Activated CD8-positive, alpha-beta memory T cell treated with anti-CD3 and anti-CD28 coated beads, Interleukin-2, amount 50 U/mL, for 48 hours (primary cell): Measurements from ENCODE around the gene TMEM53.

Experiments
- DNase-seq: peaks from one replicate; pipeline ENCODE4 v3.0.0-alpha.2; 2020

Gene TMEM53

DNA sequence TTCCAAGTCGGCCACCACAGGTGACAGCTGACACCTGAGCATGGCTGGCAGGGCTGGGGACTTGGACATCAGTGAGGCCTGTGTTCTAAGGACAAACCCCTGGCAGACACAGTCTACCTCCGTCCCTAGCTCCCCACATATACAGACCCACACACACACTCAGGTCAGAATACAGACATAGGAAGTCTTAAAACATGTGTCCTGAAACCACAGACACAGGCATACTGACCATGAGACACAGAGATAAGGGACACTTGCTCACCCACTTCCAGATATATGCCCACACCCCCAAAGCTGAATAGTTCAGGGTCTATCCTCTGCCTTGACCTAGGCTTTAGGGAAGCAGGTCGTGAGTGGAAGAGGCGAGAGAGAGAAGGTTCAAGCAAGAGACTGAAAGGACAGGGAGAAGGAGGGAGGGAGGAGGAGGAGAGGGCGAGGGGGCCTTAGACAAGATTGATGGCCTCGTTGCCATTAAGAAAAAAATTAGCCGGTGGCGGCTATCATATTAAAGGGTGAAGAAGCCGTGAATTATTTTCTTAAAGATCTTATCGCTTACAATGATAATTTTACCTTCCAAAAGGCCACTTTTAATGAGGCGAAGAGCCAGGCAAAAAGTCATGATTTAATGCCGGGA lies 49.9 kb downstream of the TMEM53 start:
- DNase-seq = no peak

DNA sequence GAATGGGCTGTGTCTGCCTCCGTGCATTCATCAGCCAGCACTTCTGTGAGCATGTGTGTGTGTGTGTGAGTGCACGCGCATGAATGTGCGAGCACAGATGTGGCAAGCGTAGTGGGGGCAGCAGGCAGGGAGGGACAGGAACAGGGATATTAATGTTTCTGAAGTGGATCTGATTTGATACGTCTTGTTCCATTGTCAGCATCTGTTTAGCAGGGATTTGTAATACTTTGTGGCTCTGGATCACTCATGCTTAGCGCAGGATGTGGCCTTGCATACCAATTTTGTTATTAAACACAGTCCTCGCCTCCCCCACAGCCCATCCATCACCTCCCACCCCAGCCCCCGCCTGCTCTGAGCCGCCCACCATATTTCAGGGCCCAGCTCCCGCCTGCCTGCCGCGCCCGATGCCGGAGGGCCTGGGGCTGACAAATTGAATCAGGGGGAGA lies 52.4 kb downstream of the TMEM53 start:
- DNase-seq = no peak

DNA sequence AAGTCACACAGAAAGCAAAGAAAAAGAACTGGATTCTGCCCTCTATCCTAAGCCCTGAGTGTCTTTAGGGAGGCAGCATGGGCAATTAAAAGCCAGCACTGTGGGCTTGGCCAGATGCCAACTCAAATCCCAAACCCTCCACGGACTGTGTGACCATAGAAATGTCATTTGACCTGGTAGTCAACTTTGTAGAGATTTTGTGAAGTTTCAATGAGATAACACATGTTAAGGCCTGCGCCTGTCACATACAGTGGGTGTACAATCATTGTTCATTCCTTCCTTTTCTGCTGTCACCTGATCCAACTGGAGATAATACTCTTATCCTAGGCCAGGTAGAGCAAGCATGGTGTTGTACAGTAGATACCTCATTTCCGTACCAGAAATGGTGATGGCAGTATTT lies 54.2 kb downstream of the TMEM53 start:
- no peak for DNase-seq

DNA sequence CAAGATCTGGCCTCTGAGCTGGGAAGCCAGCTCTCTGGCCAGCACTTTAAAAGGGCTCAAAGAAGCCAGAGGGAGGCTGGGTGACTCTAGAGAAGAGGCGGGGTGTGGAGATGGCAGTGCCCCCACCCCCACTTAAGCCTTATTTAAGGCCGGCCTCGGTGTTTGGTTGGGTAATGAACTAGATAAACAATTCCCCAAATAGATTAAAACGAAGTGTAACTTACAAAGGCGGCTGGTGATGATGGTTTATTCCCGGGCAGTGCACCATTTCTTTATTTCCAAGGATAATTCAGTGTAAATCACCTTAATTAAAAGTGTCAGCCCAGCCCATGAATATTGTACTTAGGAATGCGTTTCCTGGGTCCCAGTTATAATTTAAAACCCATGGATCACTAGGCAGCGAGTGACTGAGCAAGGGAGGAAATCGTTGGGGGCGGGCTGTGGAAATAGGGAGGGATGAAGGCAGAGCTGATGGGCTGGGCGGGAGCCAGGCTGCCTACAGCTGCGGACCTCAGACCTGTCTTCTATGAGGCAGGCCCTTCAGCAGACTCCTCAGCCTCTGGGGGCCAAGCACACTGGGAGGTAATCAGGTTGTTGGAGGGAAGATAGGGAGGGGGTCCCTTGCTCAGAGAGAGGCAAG lies 54.9 kb downstream of the TMEM53 start:
- no peak for DNase-seq

DNA sequence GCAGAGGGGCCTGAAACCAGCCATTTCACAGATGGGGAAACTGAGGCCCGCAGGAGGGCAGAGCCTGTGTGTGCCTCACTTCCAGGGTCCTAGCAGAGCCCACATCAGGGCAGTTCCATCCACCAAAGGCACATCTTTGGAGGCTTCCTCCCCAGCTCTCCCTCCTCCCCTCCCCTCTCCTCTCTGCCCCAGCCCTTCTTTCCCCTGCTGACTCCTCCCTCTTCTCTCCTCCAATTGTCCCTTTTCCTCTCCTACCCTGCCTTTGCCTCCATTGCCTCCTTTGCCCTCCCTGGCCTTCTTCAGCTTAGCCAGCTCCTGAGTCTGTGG lies 56.6 kb downstream of the TMEM53 start:
- no peak for DNase-seq

DNA sequence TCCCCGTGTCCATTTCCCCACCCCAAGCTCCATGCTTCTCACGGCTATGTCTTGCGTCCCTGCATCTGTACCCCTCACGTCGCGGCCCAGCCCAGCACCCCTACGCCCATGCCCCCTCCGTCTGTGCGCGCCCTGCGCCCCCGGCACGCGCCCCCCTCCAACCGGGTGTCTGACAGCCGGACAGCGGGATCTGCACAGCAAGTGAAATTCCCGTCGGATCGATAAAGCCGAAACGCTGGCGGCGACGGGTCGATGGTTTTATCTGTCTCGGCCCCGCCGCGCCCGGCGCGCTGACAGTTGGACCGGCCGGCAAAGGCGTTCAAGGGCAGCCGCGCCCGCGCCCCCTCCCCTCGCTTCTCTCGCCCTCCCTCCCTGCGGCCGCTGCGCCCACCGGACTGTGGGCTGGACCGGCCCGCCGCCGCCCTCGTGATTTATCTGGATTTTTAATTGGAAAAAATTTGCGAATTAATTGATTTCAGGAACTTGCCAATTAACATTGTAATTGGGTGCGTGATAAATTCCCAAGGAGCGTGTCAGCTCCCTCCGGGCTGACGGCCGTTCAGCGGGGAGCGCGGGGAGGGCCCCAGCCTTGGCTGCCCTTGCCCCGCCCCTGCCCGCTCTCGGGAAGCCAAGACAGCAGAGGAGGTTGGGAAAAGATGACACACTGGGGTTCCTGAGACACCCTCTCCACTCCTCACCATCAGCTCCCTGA lies 57.1 kb downstream of the TMEM53 start:
- no peak for DNase-seq

DNA sequence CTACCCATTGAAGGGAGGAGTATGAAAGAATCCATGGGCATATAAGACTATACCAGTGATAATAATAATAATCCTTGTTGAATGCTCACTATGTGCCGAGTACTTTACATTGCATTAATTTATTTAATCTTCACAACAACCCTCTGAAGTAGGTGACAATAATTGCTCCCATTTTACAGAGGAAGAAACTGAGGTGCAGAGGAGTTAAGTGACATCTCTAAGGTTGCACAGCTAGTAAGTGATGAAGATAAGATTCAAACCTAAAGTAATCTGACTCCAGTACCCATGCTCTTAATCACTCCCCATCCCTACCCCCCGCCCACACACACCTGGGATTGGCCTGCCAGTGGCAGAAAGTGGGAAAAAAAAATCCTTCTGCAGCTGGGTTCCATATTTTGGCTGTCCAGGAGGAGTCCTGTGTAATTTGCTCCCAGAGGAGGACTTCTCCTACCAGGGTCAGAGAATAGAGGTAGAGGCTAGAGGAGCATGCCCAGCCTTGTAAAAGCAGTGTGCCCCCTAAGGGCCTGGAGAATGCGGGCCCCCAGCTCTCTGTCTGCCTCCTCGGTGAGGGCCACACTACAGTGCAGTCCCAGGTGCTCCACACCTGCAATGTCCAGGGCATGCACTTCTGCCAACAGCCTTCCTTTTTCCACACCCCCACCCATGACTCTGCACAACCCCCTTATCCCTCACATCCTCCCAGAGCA lies 57.8 kb downstream of the TMEM53 start:
- DNase-seq = no peak

DNA sequence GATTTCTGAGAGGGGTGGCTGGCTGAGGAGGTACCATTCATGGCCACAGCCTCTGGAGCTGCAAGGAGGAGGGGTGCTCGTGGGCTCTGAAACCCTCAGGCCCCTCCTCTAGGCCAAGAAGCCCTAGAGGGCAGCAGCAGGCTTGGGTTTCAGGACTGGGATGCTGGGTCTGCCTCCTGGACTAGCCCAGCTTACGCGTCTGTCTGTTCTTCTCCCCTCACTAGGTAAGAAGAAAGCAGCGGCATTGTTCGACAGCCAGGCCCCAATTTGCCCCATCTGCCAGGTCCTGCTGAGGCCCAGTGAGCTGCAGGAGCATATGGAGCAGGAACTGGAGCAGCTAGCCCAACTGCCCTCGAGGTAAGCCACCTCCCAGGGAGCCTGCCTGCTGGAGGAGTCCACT lies 60.3 kb downstream of the TMEM53 start:
- DNase-seq = no peak

DNA sequence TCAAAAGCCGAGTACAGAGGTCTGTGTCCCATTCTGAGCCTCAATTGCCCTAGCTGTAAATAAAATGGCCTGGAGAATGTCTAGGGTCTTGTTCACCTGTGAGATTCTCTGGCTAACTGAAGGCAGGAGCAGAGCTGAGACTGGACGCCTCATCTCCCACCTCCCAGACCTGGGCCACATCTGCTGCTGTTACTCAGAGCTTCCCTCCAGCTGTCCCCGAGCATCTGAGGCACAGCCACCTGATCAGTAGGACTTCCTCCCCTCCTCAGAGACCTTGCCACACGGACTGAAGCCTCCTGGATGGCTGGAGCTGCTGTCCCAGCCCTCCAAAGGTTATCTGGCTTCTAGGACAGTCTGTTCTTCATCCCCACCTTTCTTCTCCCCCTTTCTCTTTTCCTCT lies 62.4 kb downstream of the TMEM53 start:
- no peak for DNase-seq

DNA sequence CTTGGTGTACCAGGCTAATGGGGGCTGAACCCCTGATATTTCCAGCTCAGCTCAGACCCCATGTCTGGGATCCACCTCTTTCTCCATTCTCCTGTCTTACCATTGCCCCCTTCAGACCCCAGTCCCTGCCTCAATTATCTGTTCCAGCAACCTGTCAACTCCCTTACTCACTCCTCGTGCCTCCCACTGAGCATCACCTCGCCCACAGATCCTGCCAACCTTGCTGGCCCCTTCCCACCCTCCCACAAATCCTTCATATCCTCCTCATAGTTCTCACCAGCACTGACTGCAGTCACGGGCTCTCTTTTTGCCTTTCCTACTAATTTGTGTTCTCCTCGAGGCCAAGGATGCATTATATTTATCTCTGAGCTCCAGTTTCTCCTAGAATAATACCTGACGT lies 62.9 kb downstream of the TMEM53 start:
- no peak for DNase-seq

DNA sequence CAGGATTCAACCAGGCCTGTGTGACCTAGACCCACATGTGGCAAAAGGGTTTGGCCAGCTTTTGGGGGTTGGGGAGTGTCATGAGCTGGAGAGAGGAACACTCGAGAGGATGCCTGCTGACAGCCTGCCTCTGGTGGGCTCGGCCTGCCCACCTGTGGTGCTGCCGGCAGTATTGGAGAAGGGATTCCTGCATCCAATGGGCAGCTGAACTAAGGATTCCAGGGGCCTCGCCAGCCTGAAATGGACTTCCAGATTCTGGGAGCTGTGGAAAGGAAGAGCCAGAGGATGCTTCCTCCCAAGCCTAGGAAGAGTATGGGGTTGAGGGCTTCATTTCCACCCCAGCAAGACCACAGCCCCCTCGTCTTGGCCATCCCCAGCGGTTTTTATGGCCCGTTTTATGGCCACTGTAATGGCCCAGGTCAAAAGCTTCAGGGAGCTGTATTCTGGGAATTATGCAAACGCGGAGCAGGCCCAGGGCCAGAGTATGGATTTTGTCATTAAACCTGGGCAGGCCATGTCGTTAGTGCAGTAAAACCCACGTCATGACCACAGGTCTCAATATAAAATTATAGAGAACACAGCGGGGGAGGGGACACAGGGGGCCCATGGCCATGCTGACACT lies 63.6 kb downstream of the TMEM53 start:
- no peak for DNase-seq

DNA sequence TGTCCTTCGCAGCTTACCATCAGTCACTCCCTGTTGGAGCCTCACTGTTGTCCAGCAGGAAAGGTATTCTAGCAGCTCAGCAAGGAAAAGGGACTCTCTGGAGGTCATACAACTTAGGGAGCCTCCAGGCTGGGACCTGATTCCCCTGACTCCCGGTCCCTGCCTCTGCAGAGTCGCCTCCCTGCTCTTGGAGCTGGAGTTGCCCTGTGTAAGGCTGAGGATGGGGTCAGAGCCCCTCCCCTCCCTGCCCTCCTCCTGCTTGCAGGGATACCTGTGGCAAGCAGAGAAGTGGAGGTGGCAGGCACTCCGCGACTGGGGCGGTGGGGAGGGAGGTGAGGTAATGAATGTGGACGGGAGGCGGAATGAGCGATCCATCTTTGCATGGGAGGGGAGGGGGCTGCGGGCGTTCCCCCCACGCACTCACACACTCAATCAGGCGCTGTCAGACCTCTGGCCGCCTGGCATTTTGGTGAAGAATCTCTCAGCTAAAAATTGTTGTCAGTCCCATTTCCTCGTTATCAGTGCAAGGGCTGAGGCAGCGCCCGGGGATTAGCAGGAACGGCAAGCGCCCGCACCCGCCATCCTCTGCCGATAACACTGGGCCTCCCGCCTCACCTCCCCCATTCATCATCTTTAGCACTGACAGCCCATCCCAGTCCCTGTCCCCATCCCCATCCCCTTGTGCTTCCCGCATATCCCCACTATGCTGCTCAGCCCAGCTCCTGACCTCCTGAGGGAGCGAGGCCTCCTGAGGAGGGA lies 64.3 kb downstream of the TMEM53 start:
- no peak for DNase-seq

DNA sequence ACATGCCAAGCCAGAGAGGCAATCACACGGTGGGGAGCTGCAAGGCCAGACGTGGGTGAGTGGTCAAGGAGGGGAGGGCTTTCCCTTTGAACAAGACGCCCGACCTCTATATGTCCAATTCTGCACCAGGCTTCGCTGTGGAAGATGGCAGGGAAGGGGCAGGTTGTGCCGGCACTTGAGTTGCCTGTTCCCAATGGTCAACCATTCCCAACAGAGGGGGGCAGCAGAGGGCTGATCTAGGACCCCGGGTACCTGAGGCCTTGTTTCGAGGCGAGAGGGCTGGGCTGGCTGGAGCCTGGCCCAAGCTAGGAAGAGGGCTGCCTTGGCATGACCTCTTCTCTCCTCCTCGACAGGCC lies 64.9 kb downstream of the TMEM53 start:
- peak; percentile 62 for DNase-seq

DNA sequence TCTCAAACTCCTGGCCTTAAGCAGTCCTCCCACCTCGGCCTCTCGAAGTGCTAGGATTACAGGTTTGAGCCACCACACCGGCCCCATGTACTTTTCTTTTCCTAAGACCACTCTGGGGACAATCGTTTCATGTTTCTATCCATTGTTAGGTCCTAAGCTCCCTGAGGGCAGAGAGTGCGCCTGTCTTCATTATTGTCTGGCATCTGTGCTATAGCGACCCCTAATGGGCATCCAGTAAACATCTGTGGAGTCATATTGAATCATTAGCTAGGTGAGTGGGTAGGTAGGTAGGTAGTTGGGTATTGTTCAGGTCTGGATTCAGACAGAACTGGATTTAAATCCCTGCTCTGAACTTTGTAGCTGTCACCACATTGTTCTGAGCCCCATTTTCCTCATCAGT lies 66.1 kb downstream of the TMEM53 start:
- no peak for DNase-seq

DNA sequence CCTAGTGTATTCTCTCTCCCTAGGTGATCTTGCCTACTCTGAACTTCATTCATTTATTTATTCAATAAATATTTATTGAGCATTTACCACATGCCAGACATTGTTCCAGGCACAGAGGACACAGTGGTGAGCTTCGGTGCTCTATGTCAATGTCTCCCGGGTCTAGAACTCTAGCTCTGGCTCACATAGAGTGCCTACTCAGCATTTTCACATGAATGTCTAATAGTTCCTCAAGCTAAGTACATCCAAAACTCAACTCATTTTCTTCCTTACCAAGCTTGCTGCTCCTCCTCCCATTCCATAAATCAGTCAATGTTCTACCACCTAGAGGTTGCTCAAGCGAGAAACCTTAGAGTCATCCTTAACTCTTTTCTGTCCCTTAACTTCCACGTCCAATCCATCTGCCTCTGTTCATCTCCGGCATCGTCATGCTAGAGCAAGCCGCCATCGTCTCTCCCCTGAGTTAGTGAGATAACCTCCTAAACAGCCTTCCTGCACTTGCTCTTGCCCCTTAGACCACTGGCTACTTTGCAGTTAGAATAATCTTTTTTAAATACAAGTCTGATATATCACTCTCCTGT lies 67.5 kb downstream of the TMEM53 start:
- no peak for DNase-seq

DNA sequence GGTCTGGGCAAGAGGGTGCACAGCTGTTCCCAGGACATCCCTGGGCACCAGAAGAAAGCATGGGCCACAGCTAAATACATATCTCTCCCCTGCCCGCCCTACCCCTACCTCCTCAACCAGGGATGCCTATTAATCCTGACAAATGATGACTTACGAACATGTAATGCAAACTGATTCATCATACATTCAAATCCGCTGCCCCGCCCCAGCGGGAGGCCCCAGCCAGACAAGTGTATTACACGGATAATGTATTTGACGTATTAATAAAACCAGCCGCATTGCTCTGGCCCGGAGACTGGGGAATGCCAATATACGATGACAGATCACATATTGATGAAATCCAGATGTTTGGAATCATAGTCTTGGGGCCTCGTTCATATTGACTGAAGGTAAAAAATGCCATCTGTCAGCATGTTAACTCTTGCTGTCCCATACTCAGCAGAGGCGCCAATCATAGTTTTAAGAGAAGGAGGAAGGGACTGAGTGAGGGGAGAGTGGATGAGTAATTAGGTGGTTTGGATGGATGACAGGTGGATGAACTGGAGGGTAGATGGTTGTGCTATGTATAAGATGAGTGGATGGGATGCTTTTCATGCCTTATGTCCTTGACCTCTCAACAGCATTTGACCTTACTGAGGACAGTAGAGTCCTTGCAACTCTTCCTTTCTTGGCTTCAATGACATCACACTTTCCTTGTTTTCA lies 68.2 kb downstream of the TMEM53 start:
- no peak for DNase-seq

DNA sequence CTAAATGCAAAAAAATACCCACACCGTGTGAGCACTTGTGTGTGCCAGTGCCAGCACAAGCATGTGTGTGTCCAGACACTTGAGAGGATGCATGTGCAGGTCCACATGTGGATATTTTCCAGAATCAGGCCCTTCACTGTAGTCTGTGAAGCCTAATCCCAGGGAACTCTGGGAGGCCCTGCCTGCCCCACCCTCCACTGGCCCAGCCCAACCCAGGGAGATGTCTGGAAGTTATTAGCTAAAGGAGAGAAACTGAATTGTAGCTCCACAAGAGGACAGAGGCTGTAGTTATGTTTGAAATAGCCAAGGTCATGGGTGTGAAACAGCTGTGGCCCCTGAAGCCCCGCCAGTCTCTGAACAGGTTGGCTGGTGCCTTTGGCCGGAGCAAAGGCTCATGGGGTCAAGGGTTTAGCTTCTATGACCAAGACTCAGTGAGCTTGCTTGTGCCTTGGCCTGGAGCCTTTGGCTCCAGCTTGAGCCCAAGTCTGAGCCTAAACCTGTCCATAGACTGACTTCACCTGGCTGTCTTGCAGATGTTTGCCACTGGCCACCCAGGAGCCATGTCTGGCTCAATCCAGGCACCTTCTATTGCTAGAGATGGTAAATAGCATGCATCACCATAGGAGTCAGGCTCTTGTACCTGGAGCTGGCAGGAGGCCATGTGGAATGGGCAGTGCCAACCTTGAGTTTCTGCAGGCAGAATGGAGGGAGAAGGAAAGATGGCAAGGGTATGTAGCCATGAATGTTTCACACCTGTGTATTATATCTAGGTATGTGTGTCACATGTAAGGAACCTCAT lies 69.9 kb downstream of the TMEM53 start:
- DNase-seq = no peak

DNA sequence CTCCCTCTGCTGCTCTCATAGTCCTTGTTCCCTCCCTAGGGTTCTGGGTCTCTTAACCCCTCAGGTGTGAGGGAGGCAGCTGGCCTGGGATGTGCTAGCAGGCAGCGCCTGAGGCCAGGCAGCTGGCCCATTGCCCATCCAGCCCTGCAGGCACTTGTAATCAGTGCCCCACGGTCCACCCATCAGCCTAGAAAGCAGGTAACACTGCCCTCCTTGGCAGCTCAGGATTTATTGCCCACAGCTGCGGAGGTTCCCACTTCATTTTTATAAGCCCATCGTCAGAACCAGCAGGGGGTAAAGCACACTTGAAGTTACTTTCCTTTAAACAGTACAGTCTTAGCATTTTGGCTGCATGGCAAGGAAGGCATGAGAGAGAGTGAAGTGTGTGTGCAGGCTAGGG lies 70.6 kb downstream of the TMEM53 start:
- no peak for DNase-seq
